HCT116 (cell line): ENCODE data around the gene NCAPD2.

ENCODE experiments used
- CTCF ChIP-seq, 3 experiments: fragments of 200-600 bp in 1 of 3; sonication (generic) in 1 of 3; IDR thresholded peaks in 2 of 3; conservative IDR thresholded peaks in 1 of 3; 2 replicates each; pipeline ENCODE4 v1.5.1; 2012 to 2017; ENCODE audit warnings: low read depth in 2 of 3, low read length in 2 of 3, antibody characterized with exemption in 1 of 3, borderline replicate concordance in 1 of 3, control low read depth in 1 of 3, mild to moderate bottlenecking in 1 of 3, mixed read lengths in 1 of 3, mixed run types in 1 of 3, moderate library complexity in 1 of 3; ENCODE audit not compliant: insufficient read depth in 1 of 3
- POLR2A ChIP-seq: IDR thresholded peaks from 2 replicates; pipeline ENCODE4 v1.7.0; 2011; ENCODE audit warnings: borderline replicate concordance; ENCODE audit not compliant: insufficient read depth, insufficient read length; ENCODE audit errors: extremely low read depth
- POLR2AphosphoS5 ChIP-seq: IDR thresholded peaks from 2 replicates; pipeline ENCODE4 v1.6.1; 2011; ENCODE audit warnings: mild to moderate bottlenecking, low read depth, low read length, moderate library complexity

- no peak for TF ChIP-seq CTCF (IDR thresholded peaks at IDR 0.05 in 2 of 3, conservative IDR thresholded peaks at IDR 0.05 in 1 of 3; ENCODE audit: borderline replicate concordance in 1 of 3, insufficient read depth in 1 of 3, low read depth in 2 of 3, low read length in 2 of 3)
- no peak for TF ChIP-seq POLR2A
- TF ChIP-seq POLR2AphosphoS5 = no peak; the same call in 1 of the 2 replicates
These were observed 43.1 kb downstream of the NCAPD2 start for GRCh38 chr12:6536894-6537579.
